SK-N-SH (cell line): ENCODE measurements around the gene LRRC3C. TPM values are rescaled to one million over a fixed set of nuclear protein-coding genes. Genes with fewer than 3 reads are reported as not detected.

Source experiments
- CTCF ChIA-PET: fragments of 300-600, 350-600 bp; formaldehyde crosslinking; extraction: SDS; loops from one replicate; lab custom pipeline; 2021; lab: Yijun Ruan, JAX
- POLR2A ChIA-PET: fragments of 350-600 bp; sonication (Branson Sonifier 250); formaldehyde crosslinking; extraction: SDS; loops from one replicate; lab custom pipeline; 2020; ENCODE audit warnings: antibody characterized with exemption, inconsistent platforms; lab: Yijun Ruan, JAX
- DNase-seq: peaks from one replicate; pipeline ENCODE4 v3.0.0; 2012
- H2AFZ ChIP-seq: fragments of 200-600 bp; sonication (generic); 2 replicates; pipeline ENCODE4 v1.8.1; 2016; ENCODE audit warnings: antibody characterized with exemption, mild to moderate bottlenecking, low read depth
- H3F3A ChIP-seq: fragments of 200-600 bp; sonication (generic); replicated peaks from 2 replicates; pipeline ENCODE3; 2016; ENCODE audit warnings: antibody characterized with exemption, mild to moderate bottlenecking; ENCODE audit not compliant: insufficient read depth
- H3K27ac ChIP-seq, 2 experiments: fragments of 200-500 bp in 1 of 2; fragments of 200-600 bp in 1 of 2; sonication (Bioruptor generic) in 1 of 2; sonication (generic), shearing (Covaris generic) in 1 of 2; 2 replicates each; pipeline versions ENCODE4 v1.5.1 to v1.6.1; 2014 to 2016; ENCODE audit warnings: low read depth in 2 of 2, inconsistent platforms in 1 of 2, low read length in 1 of 2, mild to moderate bottlenecking in 1 of 2, mixed read lengths in 1 of 2
- H3K27me3 ChIP-seq: fragments of 200-600 bp; sonication (generic), shearing (Covaris generic); 2 replicates; pipeline ENCODE4 v1.6.1; 2016; ENCODE audit warnings: mixed run types; ENCODE audit not compliant: insufficient read depth
- H3K36me3 ChIP-seq, 2 experiments: fragments of 200-500 bp in 1 of 2; fragments of 200-600 bp in 1 of 2; sonication (Bioruptor generic) in 1 of 2; sonication (generic) in 1 of 2; replicated peaks in 1 of 2; 2 replicates each; pipeline versions ENCODE3 to v1.5.1; 2014 to 2016; ENCODE audit warnings: low read length in 1 of 2, mild to moderate bottlenecking in 1 of 2; ENCODE audit not compliant: insufficient read depth in 2 of 2, control insufficient read depth in 1 of 2
- H3K4me1 ChIP-seq, 2 experiments: fragments of 200-500 bp in 1 of 2; fragments of 200-600 bp in 1 of 2; sonication (Bioruptor generic) in 1 of 2; sonication (generic), shearing (Covaris generic) in 1 of 2; 2 replicates each; pipeline versions ENCODE4 v1.5.1 to v1.6.1; 2014 to 2016; ENCODE audit warnings: low read depth in 1 of 2, low read length in 1 of 2, mixed run types in 1 of 2; ENCODE audit not compliant: insufficient read depth in 2 of 2, control insufficient read depth in 1 of 2
- H3K4me2 ChIP-seq: fragments of 200-600 bp; sonication (generic), shearing (Covaris generic); 2 replicates; pipeline ENCODE4 v1.6.1; 2017; ENCODE audit warnings: mixed run types
- H3K4me3 ChIP-seq, 2 experiments: fragments of 200-500 bp in 1 of 2; fragments of 200-600 bp in 1 of 2; sonication (Bioruptor generic) in 1 of 2; sonication (generic), shearing (Covaris generic) in 1 of 2; 2 replicates each; pipeline versions ENCODE4 v1.5.1 to v1.8.1; 2014 to 2016; ENCODE audit warnings: low read depth in 2 of 2, inconsistent platforms in 1 of 2, low read length in 1 of 2, mild to moderate bottlenecking in 1 of 2, mixed read lengths in 1 of 2, moderate library complexity in 1 of 2
- H3K79me2 ChIP-seq: fragments of 200-600 bp; sonication (generic); 2 replicates; pipeline ENCODE4 v1.8.1; 2017; ENCODE audit warnings: mild to moderate bottlenecking; ENCODE audit not compliant: insufficient read depth
- H3K9ac ChIP-seq: fragments of 200-600 bp; sonication (generic); 2 replicates; pipeline ENCODE4 v1.6.1; 2017; ENCODE audit warnings: mixed run types
- H3K9me2 ChIP-seq: fragments of 200-600 bp; sonication (generic); 2 replicates; pipeline ENCODE4 v1.6.1; 2017; ENCODE audit warnings: mixed run types
- H3K9me3 ChIP-seq: fragments of 200-600 bp; sonication (generic); 2 replicates; pipeline ENCODE4 v1.6.1; 2017; ENCODE audit warnings: mixed run types, mild to moderate bottlenecking, moderate library complexity
- H4K20me1 ChIP-seq: fragments of 200-600 bp; sonication (generic); 2 replicates; pipeline ENCODE4 v1.6.1; 2017; ENCODE audit warnings: mild to moderate bottlenecking, mixed run types; ENCODE audit not compliant: insufficient read depth
- CHD2 ChIP-seq: fragments of 150-350 bp; IDR thresholded peaks from 2 replicates; pipeline ENCODE4 v1.6.1; 2018; ENCODE audit warnings: low read length; ENCODE audit not compliant: partially characterized antibody
- ELF1 ChIP-seq: IDR thresholded peaks from 2 replicates; pipeline ENCODE4 v1.4.0; 2012
- EP300 ChIP-seq, 2 experiments: IDR thresholded peaks; 2 replicates each; pipeline versions ENCODE4 v1.4.0 to v1.6.1; 2012; ENCODE audit warnings: borderline replicate concordance in 1 of 2, low read depth in 1 of 2, low read length in 1 of 2
- FOSL2 ChIP-seq: IDR thresholded peaks from 2 replicates; pipeline ENCODE4 v1.4.0; 2012; ENCODE audit warnings: low read depth, mild to moderate bottlenecking, moderate library complexity, borderline replicate concordance
- FOXM1 ChIP-seq: IDR thresholded peaks from 2 replicates; pipeline ENCODE4 v1.4.0; 2012; ENCODE audit warnings: low read depth, mild to moderate bottlenecking
- GABPA ChIP-seq: IDR thresholded peaks from 2 replicates; pipeline ENCODE4 v1.4.0; 2012; ENCODE audit warnings: low read depth, mild to moderate bottlenecking
- IRF3 ChIP-seq: fragments of 150-350 bp; IDR thresholded peaks from 2 replicates; pipeline ENCODE4 v1.6.1; 2016; ENCODE audit warnings: mild to moderate bottlenecking, low read depth, low read length
- MEF2A ChIP-seq: IDR thresholded peaks from 2 replicates; pipeline ENCODE4 v1.4.0; 2012; ENCODE audit warnings: low read depth, borderline replicate concordance
- NFIC ChIP-seq: IDR thresholded peaks from 2 replicates; pipeline ENCODE4 v1.4.0; 2012; ENCODE audit warnings: borderline replicate concordance
- NRF1 ChIP-seq: IDR thresholded peaks from 2 replicates; pipeline ENCODE4 v1.6.1; 2012; ENCODE audit warnings: low read depth, mild to moderate bottlenecking, low read length
- POLR2AphosphoS5 ChIP-seq: IDR thresholded peaks from 2 replicates; pipeline ENCODE4 v1.6.1; 2012; ENCODE audit warnings: low read depth, low read length
- RAD21 ChIP-seq: IDR thresholded peaks from 2 replicates; pipeline ENCODE4 v1.6.1; 2012; ENCODE audit warnings: mild to moderate bottlenecking, low read length
- REST ChIP-seq: IDR thresholded peaks from 2 replicates; pipeline ENCODE4 v1.6.1; 2012; ENCODE audit warnings: mild to moderate bottlenecking, low read depth, low read length, moderate library complexity
- SIN3A ChIP-seq: IDR thresholded peaks from 2 replicates; pipeline ENCODE4 v1.6.1; 2012; ENCODE audit warnings: low read depth, mild to moderate bottlenecking, low read length, moderate library complexity, borderline replicate concordance
- TAF1 ChIP-seq: IDR thresholded peaks from 2 replicates; pipeline ENCODE4 v1.6.1; 2012; ENCODE audit warnings: low read depth, mild to moderate bottlenecking, low read length, moderate library complexity, borderline replicate concordance
- TCF12 ChIP-seq: IDR thresholded peaks from 2 replicates; pipeline ENCODE4 v1.4.0; 2012
- TEAD4 ChIP-seq: IDR thresholded peaks from 2 replicates; pipeline ENCODE4 v1.4.0; 2012; ENCODE audit warnings: mild to moderate bottlenecking, borderline replicate concordance; ENCODE audit not compliant: insufficient read depth
- USF2 ChIP-seq: fragments of 150-350 bp; IDR thresholded peaks from 2 replicates; pipeline ENCODE4 v1.6.1; 2017; ENCODE audit warnings: antibody characterized with exemption, low read length, low read depth, borderline replicate concordance
- WGBS: methylation state at CpG from one replicate; pipeline ENCODE4 v1.1.6; 2017; ENCODE audit warnings: low lambda C conversion rate; 5-methylcytosine and 5-hydroxymethylcytosine counted together
- polyA plus RNA-seq, 3 experiments: library from polyadenylated mRNA; depleted of rRNA; stranded (reverse); fragments of >200 nt; gene quantifications; 2 replicates each; pipeline ENCODE4 v1.2.3, GENCODE V29; 2012

Gene LRRC3C
- polyA plus RNA-seq, 1 of the 3 experiments (the other 2 are of a cell fraction), result not detected

DNA sequence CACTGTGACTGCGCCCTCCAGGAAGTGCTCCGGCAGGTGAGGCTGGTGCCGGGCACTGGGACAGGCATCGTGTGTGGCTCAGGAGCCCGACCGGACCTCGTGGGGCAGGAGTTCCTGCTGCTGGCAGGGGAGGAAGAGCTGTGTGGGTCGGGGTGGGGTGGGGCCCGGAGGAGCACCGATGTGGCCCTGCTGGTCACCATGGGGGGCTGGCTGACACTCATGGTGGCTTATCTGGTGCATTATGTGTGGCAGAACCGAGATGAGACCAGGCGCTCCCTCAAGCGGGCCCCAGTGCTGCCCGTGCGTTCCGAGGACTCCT, 16.8 kb downstream of the LRRC3C start:
- Histone ChIP-seq H3K27me3 (no peaks in the 10 kb centered on the region), H3K27ac (no peak overlapping the region), H3K36me3 (no peaks in the 10 kb centered on the region), H2AFZ (no peak overlapping the region), H4K20me1 (no peaks in the 10 kb centered on the region), H3K4me1 (peaks cover 5 to 9% of the 10 kb centered on the region in 2 experiments; a peak in 2 of 4 replicates), H3F3A (peaks cover 14% of the 10 kb centered on the region), H3K79me2 (no peaks in the 10 kb centered on the region), H3K9me3 (no peaks in the 10 kb centered on the region), H3K4me3 (no peak overlapping the region), H3K9me2 (no peaks in the 10 kb centered on the region), H3K4me2 (no peak overlapping the region)
- no peak for DNase-seq
- POLR2A ChIA-PET, result no interaction called here
- WGBS, result 80% methylated on average over 1 of the region's 16 CpGs
- TF ChIP-seq POLR2AphosphoS5 (no peak), REST (no peak), RAD21 (no peak), EP300 (IDR thresholded peaks at IDR 0.05; ENCODE audit: borderline replicate concordance in 1 of 2, low read depth in 1 of 2, low read length in 1 of 2) (no peak), USF2 (no peak), MEF2A (no peak), GABPA (no peak), NFIC (no peak), SIN3A (no peak), FOXM1 (no peak), CHD2 (no peak), ELF1 (no peak), NRF1 (no peak), IRF3 (no peak), TCF12 (no peak), TAF1 (no peak), FOSL2 (no peak), TEAD4 (no peak)
- TF ChIP-seq, all 33 proteins: peak for 0
- CTCF ChIA-PET, result interaction anchor here (2.4 kb wide), 1 partner anchor 36 kb away, joined by 6 read pairs; the partner anchor contains the start of gene PSMD3
- H3K9ac ChIP-seq, result no peak overlapping the region
